ENCODE results near the gene RAP1GAP2.
A peak's percentile ranks its signal among the peaks of the same experiment; 100 is the strongest.
"Not testable (repeated sequence)": the region's sequence is repeated elsewhere in the genome, so short reads cannot be mapped to it uniquely, and the experiment has no call there.

The RAP1GAP2 gene

GRCh38 chr17:2989855-2990254, 193.6 kb downstream of the RAP1GAP2 start:
- peaks cover 45% of the 10 kb centered on the region for H3K4me1 ChIP-seq (ENCODE audit: control insufficient read depth, low read length)
- H3K27ac ChIP-seq (ENCODE audit: low read depth, low read length): peak overlapping the region; percentile 80
- peaks cover 20% of the 10 kb centered on the region for H3K36me3 ChIP-seq (ENCODE audit: control insufficient read depth, low read length)

GRCh38 chr17:2990396-2990795, 194.2 kb downstream of the RAP1GAP2 start:
- TF ChIP-seq CTCF (IDR thresholded peaks at IDR 0.05; ENCODE audit: low read depth, low read length, poor library complexity, severe bottlenecking) (no peak), EZH2phosphoT487 (IDR thresholded peaks at IDR 0.05; ENCODE audit: borderline replicate concordance, low read length) (no peak)
- peaks cover 7% of the 10 kb centered on the region; the same call in 1 of the 2 replicates for H3F3A ChIP-seq (ENCODE audit: control insufficient read depth, insufficient read depth)
- H4K20me1 ChIP-seq (ENCODE audit: control insufficient read depth, insufficient read depth, low read depth, low read length): no peaks in the 10 kb centered on the region
- H3K4me3 ChIP-seq (ENCODE audit: low read length): peak overlapping the region; percentile 36
- H3K36me3 ChIP-seq (ENCODE audit: control insufficient read depth, low read length): peaks cover 17% of the 10 kb centered on the region; the same call in 1 of the 2 replicates
- no peaks in the 10 kb centered on the region for H3K27me3 ChIP-seq (ENCODE audit: control insufficient read depth, low read length)
- H3K79me2 ChIP-seq (ENCODE audit: control insufficient read depth, low read length): no peaks in the 10 kb centered on the region
- no peaks in the 10 kb centered on the region for H3K9me2 ChIP-seq (replicated peaks; ENCODE audit: control insufficient read depth, low read length)
- H3K27ac ChIP-seq (ENCODE audit: low read depth, low read length): peak overlapping the region; percentile 80
- H3K9me3 ChIP-seq (ENCODE audit: control insufficient read depth, insufficient read depth, low read length): no peaks in the 10 kb centered on the region
- H3K4me2 ChIP-seq (ENCODE audit: low read length): peak overlapping the region; percentile 34
- peaks cover 45% of the 10 kb centered on the region for H3K4me1 ChIP-seq (ENCODE audit: control insufficient read depth, low read length)

More at GRCh38 chr17:2989855-2990254, 193.6 kb downstream of the RAP1GAP2 start:
- Histone ChIP-seq H3K9me2 (replicated peaks; ENCODE audit: control insufficient read depth, low read length) (no peaks in the 10 kb centered on the region), H3K79me2 (ENCODE audit: control insufficient read depth, low read length) (no peaks in the 10 kb centered on the region), H3F3A (ENCODE audit: control insufficient read depth, insufficient read depth) (peaks cover 7% of the 10 kb centered on the region; the same call in 1 of the 2 replicates), H3K27me3 (ENCODE audit: control insufficient read depth, low read length) (no peaks in the 10 kb centered on the region), H3K4me2 (ENCODE audit: low read length) (peak overlapping the region; percentile 34), H4K20me1 (ENCODE audit: control insufficient read depth, insufficient read depth, low read depth, low read length) (no peaks in the 10 kb centered on the region), H3K4me3 (ENCODE audit: low read length) (peak overlapping the region; percentile 36), H3K9me3 (ENCODE audit: control insufficient read depth, insufficient read depth, low read length) (no peaks in the 10 kb centered on the region)
- TF ChIP-seq CTCF (IDR thresholded peaks at IDR 0.05; ENCODE audit: low read depth, low read length, poor library complexity, severe bottlenecking) (no peak), EZH2phosphoT487 (IDR thresholded peaks at IDR 0.05; ENCODE audit: borderline replicate concordance, low read length) (no peak)

- not testable (repeated sequence) for H3K27ac ChIP-seq (ENCODE audit: low read depth, low read length); H3K4me2 ChIP-seq (ENCODE audit: low read length); H3K27me3 ChIP-seq (ENCODE audit: control insufficient read depth, low read length); H3K9me2 ChIP-seq (replicated peaks; ENCODE audit: control insufficient read depth, low read length); H3K79me2 ChIP-seq (ENCODE audit: control insufficient read depth, low read length); H3K9me3 ChIP-seq (ENCODE audit: control insufficient read depth, insufficient read depth, low read length); H3F3A ChIP-seq (ENCODE audit: control insufficient read depth, insufficient read depth); H3K4me3 ChIP-seq (ENCODE audit: low read length); H4K20me1 ChIP-seq (ENCODE audit: control insufficient read depth, insufficient read depth, low read depth, low read length); H3K36me3 ChIP-seq (ENCODE audit: control insufficient read depth, low read length)
- H3K4me1 ChIP-seq (ENCODE audit: control insufficient read depth, low read length): peaks cover 51% of the 10 kb centered on the region
Observed at GRCh38 chr17:2991396-2992180, 195.3 kb downstream of the RAP1GAP2 start.

- peaks cover 10% of the 10 kb centered on the region for H3K36me3 ChIP-seq (ENCODE audit: control insufficient read depth, low read length)
- H3K9me3 ChIP-seq (ENCODE audit: control insufficient read depth, insufficient read depth, low read length): no peaks in the 10 kb centered on the region
- no peaks in the 10 kb centered on the region for H4K20me1 ChIP-seq (ENCODE audit: control insufficient read depth, insufficient read depth, low read depth, low read length)
- H3F3A ChIP-seq (ENCODE audit: control insufficient read depth, insufficient read depth): 0 out of 2 replicates have a peak, but pooled peaks cover 4% of the 10 kb centered on the region
- H3K9me2 ChIP-seq (replicated peaks; ENCODE audit: control insufficient read depth, low read length): no peaks in the 10 kb centered on the region
- H3K4me1 ChIP-seq (ENCODE audit: control insufficient read depth, low read length): peaks cover 36% of the 10 kb centered on the region
- H3K27ac ChIP-seq (ENCODE audit: low read depth, low read length): no peak overlapping the region
- no peaks in the 10 kb centered on the region for H3K27me3 ChIP-seq (ENCODE audit: control insufficient read depth, low read length)
- no peak for TF ChIP-seq EZH2phosphoT487 (IDR thresholded peaks at IDR 0.05; ENCODE audit: borderline replicate concordance, low read length)
- no peak for TF ChIP-seq CTCF (IDR thresholded peaks at IDR 0.05; ENCODE audit: low read depth, low read length, poor library complexity, severe bottlenecking)
- H3K79me2 ChIP-seq (ENCODE audit: control insufficient read depth, low read length): no peaks in the 10 kb centered on the region
- no peak overlapping the region for H3K4me2 ChIP-seq (ENCODE audit: low read length)
- H3K4me3 ChIP-seq (ENCODE audit: low read length): no peak overlapping the region
Observed at GRCh38 chr17:2994441-2994840, 198.2 kb downstream of the RAP1GAP2 start.

Data from DOHH2 (cell line).